ENCODE data around the gene PARD6B. TPM values are rescaled to one million over a fixed set of nuclear protein-coding genes. Genes with fewer than 3 reads are reported as not detected.

The PARD6B gene
- total and polyA plus RNA-seq, 2 donors (not counting 3 experiments of a cell fraction or from before 2014, with no cell fraction given) = 0.03 TPM; not detected in 1

DNA sequence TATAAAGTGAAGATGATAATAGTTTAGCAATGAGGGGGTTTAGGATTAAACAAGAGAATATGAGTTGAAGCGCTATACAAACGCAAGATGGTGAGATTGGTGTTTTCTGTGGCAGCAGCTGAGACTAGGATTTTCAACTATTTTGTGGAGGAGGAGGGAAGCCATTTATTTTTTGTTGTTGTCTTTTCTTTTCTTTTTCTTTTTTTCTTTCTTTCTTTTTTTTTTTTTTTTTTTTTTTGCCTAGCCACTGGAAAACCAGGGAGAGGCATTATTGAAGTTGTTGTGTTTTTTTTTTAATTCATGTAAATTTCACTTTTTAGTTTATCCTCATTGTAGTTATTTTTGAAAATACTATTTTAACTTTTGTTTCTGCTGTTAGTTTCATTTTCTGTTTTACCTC, 15.9 kb downstream of the PARD6B start:
- Histone ChIP-seq H3K27me3 (ENCODE audit: control insufficient read depth in 2 of 2, insufficient read depth in 2 of 2, low read length in 2 of 2) (peaks cover 3% of the 10 kb centered on the region in 2 experiments), H3K27ac (ENCODE audit: insufficient read depth, low read depth, low read length) (no peak overlapping the region), H3K79me2 (ENCODE audit: control insufficient read depth, insufficient read depth, low read length) (no peaks in the 10 kb centered on the region), H4K20me1 (replicated peaks; ENCODE audit: control insufficient read depth, extremely low read depth, insufficient read depth, low read length) (no peaks in the 10 kb centered on the region), H2AFZ (ENCODE audit: low read depth, low read length) (no peak overlapping the region), H3K9me3 (replicated peaks; ENCODE audit: control insufficient read depth, insufficient read depth, low read length) (no peaks in the 10 kb centered on the region), H3K9ac (replicated peaks; ENCODE audit: extremely low read depth, insufficient read depth, low read length) (no peak overlapping the region), H3K4me2 (ENCODE audit: insufficient read depth, low read length) (no peak overlapping the region), H3K4me3 (replicated peaks in 1 of 3; ENCODE audit: insufficient read depth in 1 of 3, low read depth in 1 of 3, low read length in 3 of 3) (no peak overlapping the region), H3K9me1 (replicated peaks; ENCODE audit: control insufficient read depth, extremely low read depth, insufficient read depth, low read length) (no peaks in the 10 kb centered on the region), H3K36me3 (ENCODE audit: control insufficient read depth in 2 of 2, extremely low read depth in 1 of 2, insufficient read depth in 2 of 2, low read length in 2 of 2) (no peaks in the 10 kb centered on the region), H3K4me1 (ENCODE audit: control insufficient read depth, extremely low read depth, insufficient read depth, low read length) (peaks cover 5% of the 10 kb centered on the region)
- FAIRE-seq = no peak
- dilution Hi-C loops (cut with MboI; ENCODE audit: extremely low pct_ligation_motif_present, low sequenced_read_pairs) (no loop called here), intact Hi-C loops (cut with micrococcal nuclease) (loop anchor here (10.0 kb wide), 1 partner anchor 152 kb away; no protein-coding TSS in a partner anchor)
- BruUV-seq (replicated peaks) = no TSS peak
- no peak for DNase-seq (ENCODE audit: low read depth, low spot score)
- TF ChIP-seq EZH2 (IDR thresholded peaks at IDR 0.05; ENCODE audit: borderline replicate concordance, low read depth, low read length, severe bottlenecking) (no peak), GATA2 (IDR thresholded peaks at IDR 0.05; ENCODE audit: insufficient read depth, insufficient read length, low read depth, low read length) (no peak), FOS (IDR thresholded peaks at IDR 0.05; ENCODE audit: borderline replicate concordance, insufficient read depth, low read length) (no peak), JUN (IDR thresholded peaks at IDR 0.05; ENCODE audit: borderline replicate concordance, insufficient read depth, insufficient read length, low read depth) (no peak), MYC (IDR thresholded peaks at IDR 0.05; ENCODE audit: low read depth, low read length) (no peak), POLR2AphosphoS5 (IDR thresholded peaks at IDR 0.05; ENCODE audit: insufficient read depth, low read depth, low read length) (no peak)
- TF ChIP-seq, protein P1, sequence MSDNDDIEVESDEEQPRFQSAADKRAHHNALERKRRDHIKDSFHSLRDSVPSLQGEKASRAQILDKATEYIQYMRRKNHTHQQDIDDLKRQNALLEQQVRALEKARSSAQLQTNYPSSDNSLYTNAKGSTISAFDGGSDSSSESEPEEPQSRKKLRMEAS (IDR thresholded peaks at IDR 0.05; ENCODE audit: insufficient read depth, insufficient read length) = no peak
- TF ChIP-seq, protein P2, sequence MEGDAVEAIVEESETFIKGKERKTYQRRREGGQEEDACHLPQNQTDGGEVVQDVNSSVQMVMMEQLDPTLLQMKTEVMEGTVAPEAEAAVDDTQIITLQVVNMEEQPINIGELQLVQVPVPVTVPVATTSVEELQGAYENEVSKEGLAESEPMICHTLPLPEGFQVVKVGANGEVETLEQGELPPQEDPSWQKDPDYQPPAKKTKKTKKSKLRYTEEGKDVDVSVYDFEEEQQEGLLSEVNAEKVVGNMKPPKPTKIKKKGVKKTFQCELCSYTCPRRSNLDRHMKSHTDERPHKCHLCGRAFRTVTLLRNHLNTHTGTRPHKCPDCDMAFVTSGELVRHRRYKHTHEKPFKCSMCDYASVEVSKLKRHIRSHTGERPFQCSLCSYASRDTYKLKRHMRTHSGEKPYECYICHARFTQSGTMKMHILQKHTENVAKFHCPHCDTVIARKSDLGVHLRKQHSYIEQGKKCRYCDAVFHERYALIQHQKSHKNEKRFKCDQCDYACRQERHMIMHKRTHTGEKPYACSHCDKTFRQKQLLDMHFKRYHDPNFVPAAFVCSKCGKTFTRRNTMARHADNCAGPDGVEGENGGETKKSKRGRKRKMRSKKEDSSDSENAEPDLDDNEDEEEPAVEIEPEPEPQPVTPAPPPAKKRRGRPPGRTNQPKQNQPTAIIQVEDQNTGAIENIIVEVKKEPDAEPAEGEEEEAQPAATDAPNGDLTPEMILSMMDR (IDR thresholded peaks at IDR 0.05; ENCODE audit: extremely low read depth in 1 of 2, insufficient read depth in 1 of 2, low read depth in 1 of 2, low read length in 2 of 2) = no peak
- POLR2A ChIA-PET = no interaction called here
- CTCF ChIA-PET = interaction anchor here (8.9 kb wide), 1 partner anchor 120 kb away, joined by 181 read pairs; no protein-coding TSS in a partner anchor

Measured in endothelial cell of umbilical vein (primary cell).